ENCODE results near the gene MBOAT7. TPM values are rescaled to one million over a fixed set of nuclear protein-coding genes. Genes with fewer than 3 reads are reported as not detected.

MBOAT7 gene
- total RNA-seq, 1 donor from 2014 or later: 218 TPM

GRCh38 chr19:54160182-54160811 lies 29.1 kb downstream of the MBOAT7 start:
- no peak for DNase-seq (ENCODE audit: low read depth)
- H3K4me3 ChIP-seq (ENCODE audit: low read depth, low read length): peak overlapping the region; percentile 85

GRCh38 chr19:54159352-54160181 lies 29.8 kb downstream of the MBOAT7 start, which contains the start of gene LENG1:
TSS of gene LENG1 (minus strand) at chr19:54159721. CDS start at chr19:54159695, 26 bp downstream.
- peak; percentile 35 for TF ChIP-seq CTCF (conservative IDR thresholded peaks at IDR 0.05; ENCODE audit: low read depth, low read length)
- DNase-seq (ENCODE audit: low read depth): peak; percentile 99
- peak within 1 kb of the TSS; percentile 90 for H3K4me3 ChIP-seq (ENCODE audit: low read depth, low read length)

More at GRCh38 chr19:54160182-54160811, 29.1 kb downstream of the MBOAT7 start:
- TF ChIP-seq CTCF (conservative IDR thresholded peaks at IDR 0.05; ENCODE audit: low read depth, low read length): no peak

- TF ChIP-seq CTCF (conservative IDR thresholded peaks at IDR 0.05; ENCODE audit: low read depth, low read length): no peak
- no peak for DNase-seq (ENCODE audit: low read depth)
- peak overlapping the region; percentile 90 for H3K4me3 ChIP-seq (ENCODE audit: low read depth, low read length)
Observed at GRCh38 chr19:54158812-54159351, 30.5 kb downstream of the MBOAT7 start.

GRCh38 chr19:54156953-54157352 lies 32.4 kb downstream of the MBOAT7 start:
- no peak for TF ChIP-seq CTCF (conservative IDR thresholded peaks at IDR 0.05; ENCODE audit: low read depth, low read length)
- DNase-seq (ENCODE audit: low read depth): no peak
- H3K4me3 ChIP-seq (ENCODE audit: low read depth, low read length): no peak overlapping the region

GRCh38 chr19:54156490-54156889 lies 32.9 kb downstream of the MBOAT7 start:
- no peak for TF ChIP-seq CTCF (conservative IDR thresholded peaks at IDR 0.05; ENCODE audit: low read depth, low read length)
- no peak overlapping the region for H3K4me3 ChIP-seq (ENCODE audit: low read depth, low read length)
- DNase-seq (ENCODE audit: low read depth): no peak

GRCh38 chr19:54155694-54156093 lies 33.7 kb downstream of the MBOAT7 start:
- no peak for DNase-seq (ENCODE audit: low read depth)
- TF ChIP-seq CTCF (conservative IDR thresholded peaks at IDR 0.05; ENCODE audit: low read depth, low read length): no peak
- no peak overlapping the region for H3K4me3 ChIP-seq (ENCODE audit: low read depth, low read length)
